GM18909 (cell line): ENCODE results near the gene PRSS36.

ENCODE experiments used
- ATAC-seq: cut with Tn5 transposase; IDR thresholded peaks from one replicate; pipeline ENCODE4 v1.9.1; 2021; ENCODE audit warnings: mild to moderate bottlenecking; ENCODE audit not compliant: unreplicated experiment, poor library complexity

PRSS36 gene

GRCh38 chr16:31129568-31130335 is 20.1 kb downstream of the PRSS36 start:
- no peak for ATAC-seq

- ATAC-seq = no peak
Measured at GRCh38 chr16:31128711-31129567, 20.9 kb downstream of the PRSS36 start.

- no peak for ATAC-seq
Measured at GRCh38 chr16:31127182-31127581, 22.7 kb downstream of the PRSS36 start.

DNA sequence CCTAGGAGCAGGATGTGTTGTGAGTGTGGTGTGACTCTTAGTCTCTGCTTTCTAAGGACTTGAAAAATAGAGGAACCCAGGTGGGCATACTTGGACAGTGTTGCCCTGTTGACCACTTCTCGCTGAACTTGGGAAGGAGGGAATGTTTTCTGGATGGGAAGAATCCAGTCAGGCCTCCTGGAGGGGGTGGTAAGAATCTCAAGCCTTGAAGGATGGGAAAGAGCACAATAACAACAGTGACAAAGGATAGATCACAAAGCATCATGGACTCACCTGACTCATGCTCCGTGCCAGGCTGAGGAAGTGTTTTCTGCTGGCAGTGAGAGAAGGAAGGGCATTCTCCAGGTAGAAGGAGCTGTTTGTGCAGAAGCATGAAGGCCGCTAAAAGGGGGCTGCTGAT is 24.0 kb downstream of the PRSS36 start:
- ATAC-seq = no peak

- ATAC-seq = no peak
Measured at GRCh38 chr16:31120129-31120528, 29.7 kb downstream of the PRSS36 start.

- ATAC-seq = no peak
Measured at GRCh38 chr16:31118223-31119155, 31.4 kb downstream of the PRSS36 start.

DNA sequence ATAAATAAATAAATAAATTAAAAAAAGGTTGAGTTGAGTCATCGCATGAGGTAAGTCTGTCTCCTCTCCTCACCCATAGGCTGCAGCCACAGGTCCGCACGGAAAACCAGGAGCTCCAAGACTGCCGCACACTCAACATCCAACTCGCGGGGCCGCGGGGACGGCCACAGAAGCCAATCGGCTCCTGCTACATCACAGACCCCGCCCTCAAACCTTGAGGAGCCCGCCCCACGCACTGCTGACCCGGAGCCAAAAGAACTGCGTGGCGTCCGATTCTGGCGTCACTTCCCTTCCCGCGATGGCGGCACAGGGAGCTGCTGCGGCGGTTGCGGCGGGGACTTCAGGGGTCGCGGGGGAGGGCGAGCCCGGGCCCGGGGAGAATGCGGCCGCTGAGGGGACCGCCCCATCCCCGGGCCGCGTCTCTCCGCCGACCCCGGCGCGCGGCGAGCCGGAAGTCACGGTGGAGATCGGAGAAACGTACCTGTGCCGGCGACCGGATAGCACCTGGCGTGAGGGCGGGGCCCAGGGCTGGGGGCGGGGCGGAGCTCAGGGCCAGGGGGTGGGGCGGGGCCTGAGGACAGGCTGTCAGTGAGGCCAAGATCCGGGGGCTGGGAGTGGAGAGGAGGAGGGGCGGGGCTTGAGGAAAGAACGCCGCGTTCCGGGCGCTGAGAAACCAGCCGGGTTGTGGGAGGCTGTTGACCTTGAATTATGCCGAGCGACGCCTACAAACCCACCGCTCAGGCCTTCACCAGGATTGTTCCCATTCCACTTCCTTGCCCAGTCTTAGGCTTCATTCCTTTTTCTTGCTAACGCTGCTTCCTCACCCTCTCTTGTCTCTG is 32.3 kb downstream of the PRSS36 start, which contains the start of gene KAT8:
KAT8 (plus strand) TSS at position 281 of the 839 bp plus-strand sequence; CDS start at position 299, 18 bp downstream.
- peak; percentile 89 for ATAC-seq

- no peak for ATAC-seq
Measured at GRCh38 chr16:31114468-31114867, 35.4 kb downstream of the PRSS36 start.

DNA sequence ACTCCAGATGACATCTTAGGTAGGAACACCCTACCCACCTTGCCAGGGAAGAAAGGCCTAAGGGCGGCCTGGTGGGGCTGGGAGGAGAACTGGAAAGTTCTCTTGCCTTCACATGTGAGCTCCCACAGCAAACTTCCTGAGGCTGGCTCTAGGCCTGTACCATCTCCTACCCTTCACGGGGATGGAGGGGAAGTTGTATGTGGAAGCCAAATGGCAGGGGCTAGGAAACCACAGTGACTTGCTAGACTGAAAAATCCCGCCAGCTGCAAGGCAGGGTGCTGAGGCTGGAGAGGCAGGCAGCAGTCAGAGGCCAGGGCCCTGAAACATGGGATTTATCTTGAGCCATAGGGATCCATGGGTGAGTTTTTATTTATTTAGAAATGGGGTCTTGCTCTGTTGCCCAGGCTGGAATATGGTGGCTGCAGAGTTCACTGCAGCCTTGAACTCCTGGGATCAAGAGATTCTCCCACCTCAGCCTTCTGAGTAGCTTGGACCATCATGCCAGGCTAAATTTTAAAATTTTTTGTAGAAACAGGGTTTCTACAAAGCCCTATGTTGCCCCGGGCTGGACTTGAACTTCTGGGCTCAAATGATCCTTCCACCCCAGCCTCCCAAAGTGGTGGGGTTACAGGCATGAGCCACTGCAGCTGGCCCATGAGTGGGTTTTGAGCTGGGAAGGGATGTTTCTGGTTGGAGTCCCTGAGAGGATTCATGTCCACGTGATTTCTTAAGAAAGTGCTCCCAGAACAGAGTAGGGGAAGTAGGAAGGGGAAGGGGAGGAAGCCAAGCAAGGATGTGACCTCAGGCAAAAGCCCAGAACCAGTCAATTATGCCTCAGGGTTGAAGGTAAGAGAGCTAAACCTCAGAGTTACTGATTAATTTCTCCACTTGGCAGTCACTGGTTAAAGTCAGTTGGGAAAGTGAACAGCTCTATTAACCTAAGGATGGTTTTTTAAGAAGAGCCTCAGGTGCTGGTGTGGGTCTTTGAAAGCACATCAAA is 36.4 kb downstream of the PRSS36 start:
- no peak for ATAC-seq

- no peak for ATAC-seq
Measured at GRCh38 chr16:31112711-31113110, 37.2 kb downstream of the PRSS36 start.

GRCh38 chr16:31111881-31112466 is 37.9 kb downstream of the PRSS36 start:
- ATAC-seq = no peak

GRCh38 chr16:31110106-31111034 is 39.5 kb downstream of the PRSS36 start:
- ATAC-seq = no peak

- no peak for ATAC-seq
Measured at GRCh38 chr16:31109622-31110021, 40.2 kb downstream of the PRSS36 start.

DNA sequence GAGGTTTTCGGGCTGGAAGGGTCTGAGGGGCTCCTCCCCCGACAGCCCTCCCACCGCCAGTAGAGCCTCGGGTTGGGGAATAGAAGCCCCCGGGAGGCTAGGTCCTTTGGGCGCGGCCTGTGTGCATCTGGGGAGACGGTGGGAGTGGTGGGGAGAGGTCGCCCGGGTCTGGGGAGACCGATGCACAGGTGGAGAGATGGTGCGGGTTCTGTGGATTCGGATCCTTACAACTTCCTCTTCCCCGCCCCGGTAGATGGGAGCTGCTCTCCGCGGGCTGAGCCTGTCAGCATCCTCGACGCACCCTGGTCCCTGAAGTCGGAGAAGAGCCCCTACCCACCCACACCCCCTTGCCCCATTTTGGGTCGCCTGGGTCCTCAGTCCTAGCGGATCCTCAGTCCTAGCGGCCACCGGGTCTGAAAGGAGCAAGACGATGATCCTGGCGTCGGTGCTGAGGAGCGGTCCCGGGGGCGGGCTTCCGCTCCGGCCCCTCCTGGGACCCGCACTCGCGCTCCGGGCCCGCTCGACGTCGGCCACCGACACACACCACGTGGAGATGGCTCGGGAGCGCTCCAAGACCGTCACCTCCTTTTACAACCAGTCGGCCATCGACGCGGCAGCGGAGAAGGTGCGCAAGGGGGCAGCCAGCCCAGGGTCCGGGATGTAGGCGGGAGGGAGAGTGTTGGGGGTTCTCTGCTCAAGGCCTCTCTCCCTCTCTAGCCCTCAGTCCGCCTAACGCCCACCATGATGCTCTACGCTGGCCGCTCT is 40.9 kb downstream of the PRSS36 start:
- no peak for ATAC-seq

GRCh38 chr16:31108035-31108793 is 41.7 kb downstream of the PRSS36 start, which contains the start of gene BCKDK:
TSS of gene BCKDK (plus strand) at chr16:31108386. CDS start at chr16:31109224, 838 bp downstream.
- ATAC-seq = peak; percentile 82
